ENCODE results near the gene SETBP1. TPM values are rescaled to one million over a fixed set of nuclear protein-coding genes. Genes with fewer than 3 reads are reported as not detected.

Gene SETBP1
- total and polyA plus RNA-seq, 2 of the 4 experiments (the other 2 are of a cell fraction) = 0.19 to 0.36 TPM

GRCh38 chr18:44643004-44643403, 37.7 kb upstream of the SETBP1 start:
- no peak overlapping the region for H2AK9ac ChIP-seq (replicated peaks; ENCODE audit: low read depth, low read length, poor library complexity)
- no peak overlapping the region for H3K18ac ChIP-seq (ENCODE audit: low read depth, low read length)
- no peak overlapping the region for H3K23ac ChIP-seq (ENCODE audit: low read depth, low read length)
- no peak overlapping the region for H4K8ac ChIP-seq (ENCODE audit: low read depth in 2 of 2, low read length in 2 of 2)
- H2BK120ac ChIP-seq (ENCODE audit: low read depth, low read length) = no peak overlapping the region
- no TSS peak for BruUV-seq (replicated peaks)
- no peaks in the 10 kb centered on the region for H3K36me3 ChIP-seq (ENCODE audit: control insufficient read depth, insufficient read depth, low read length)
- no peaks in the 10 kb centered on the region for H3K79me1 ChIP-seq (ENCODE audit: low read depth in 1 of 2, low read length in 2 of 2)
- no peaks in the 10 kb centered on the region for H3K9me3 ChIP-seq (ENCODE audit: control insufficient read depth, insufficient read depth, low read length)
- DNase-seq (no peak), ATAC-seq (ENCODE audit: low read depth) (no peak)
- H3K9ac ChIP-seq (ENCODE audit: low read depth, low read length) = no peak overlapping the region
- ChIA-PET POLR2A (ENCODE audit: unreplicated experiment) (no interaction called here), CTCF (no interaction called here)
- H3K27me3 ChIP-seq (ENCODE audit: control insufficient read depth, insufficient read depth, low read length) = peaks cover 5% of the 10 kb centered on the region; the same call in 1 of the 2 replicates
- H3K4ac ChIP-seq (ENCODE audit: low read depth, low read length) = no peak overlapping the region
- no peak overlapping the region for H3K4me3 ChIP-seq (ENCODE audit: insufficient read depth, low read depth, low read length)
- no peak overlapping the region for H3K27ac ChIP-seq (ENCODE audit: insufficient read depth, low read length)
- no peak overlapping the region for H4K5ac ChIP-seq (ENCODE audit: low read depth, low read length)
- H3K14ac ChIP-seq (replicated peaks; ENCODE audit: low read depth, low read length) = no peak overlapping the region
- no peaks in the 10 kb centered on the region for H3K4me1 ChIP-seq (ENCODE audit: control insufficient read depth, insufficient read depth, low read length)
- dilution Hi-C loops (cut with HindIII; ENCODE audit: low sequenced_read_pairs, unreplicated experiment) = no loop called here
- H2BK5ac ChIP-seq (ENCODE audit: low read depth, low read length, poor library complexity, severe bottlenecking) = no peak overlapping the region
- intact Hi-C loops (cut with micrococcal nuclease) = no loop called here
- H2AFZ ChIP-seq (replicated peaks; ENCODE audit: low read length, poor library complexity) = no peak overlapping the region
- H3K9me1 ChIP-seq (ENCODE audit: insufficient read depth, low read length) = no peaks in the 10 kb centered on the region
- H3K56ac ChIP-seq (ENCODE audit: extremely low read depth, insufficient read depth, low read length) = no peak overlapping the region
- no peaks in the 10 kb centered on the region for H4K20me1 ChIP-seq (ENCODE audit: insufficient read depth, low read length)
- H2AK5ac ChIP-seq (ENCODE audit: low read depth, low read length) = no peak overlapping the region
- H2BK15ac ChIP-seq (ENCODE audit: low read depth, low read length) = no peak overlapping the region
- 71% methylated on average over 1 of the region's 3 CpGs; no CpG with 5 or more reads in 1 of the 2 experiments for WGBS, 2 experiments (ENCODE audit: extremely low coverage in 2 of 2, insufficient read length in 1 of 2)
- no peak for TF ChIP-seq BHLHE40 (IDR thresholded peaks at IDR 0.05; ENCODE audit: low read depth, low read length)
- no peak for TF ChIP-seq MAFK (IDR thresholded peaks at IDR 0.05; ENCODE audit: low read depth, low read length)
- TF ChIP-seq FOS (IDR thresholded peaks at IDR 0.05; ENCODE audit: low read depth, low read length) = no peak
- no peak for TF ChIP-seq POLR2A (IDR thresholded peaks at IDR 0.05; ENCODE audit: low read depth, low read length)
- no peak overlapping the region for H4K91ac ChIP-seq (ENCODE audit: insufficient read depth, low read depth, low read length)
- in situ Hi-C loops (cut with MboI; ENCODE audit: low sequenced_read_pairs) = no loop called here
- H2BK20ac ChIP-seq (ENCODE audit: low read depth, low read length) = no peak overlapping the region
- no peak overlapping the region for H3K4me2 ChIP-seq (ENCODE audit: low read depth, low read length)

Data from IMR-90 (cell line).